HG02571 (cell line): Measurements from ENCODE around the gene ELOVL7.
"Not testable (repeated sequence)": the region's sequence is repeated elsewhere in the genome, so short reads cannot be mapped to it uniquely, and the experiment has no call there.

Experiments used
- ATAC-seq: cut with Tn5 transposase; IDR thresholded peaks from one replicate; pipeline ENCODE4 v1.9.1; 2021; ENCODE audit warnings: mild to moderate bottlenecking, moderate library complexity; ENCODE audit not compliant: unreplicated experiment

ELOVL7 gene

GRCh38 chr5:60830581-60831127 lies 13.4 kb downstream of the ELOVL7 start:
- ATAC-seq = no peak

GRCh38 chr5:60829490-60830266 lies 14.4 kb downstream of the ELOVL7 start:
- no peak for ATAC-seq

- ATAC-seq = no peak
Measured at GRCh38 chr5:60827201-60827600, 16.9 kb downstream of the ELOVL7 start.

- peak; percentile 64 for ATAC-seq
Measured at GRCh38 chr5:60826653-60827052, 17.4 kb downstream of the ELOVL7 start.

- ATAC-seq = no peak
Measured at GRCh38 chr5:60823574-60823973, 20.5 kb downstream of the ELOVL7 start.

- no peak for ATAC-seq
Measured at GRCh38 chr5:60822285-60822556, 21.8 kb downstream of the ELOVL7 start.

- ATAC-seq = no peak
Measured at GRCh38 chr5:60821488-60822284, 22.4 kb downstream of the ELOVL7 start.

GRCh38 chr5:60820593-60821487 lies 23.2 kb downstream of the ELOVL7 start:
- ATAC-seq = no peak

- ATAC-seq = not testable (repeated sequence)
Measured at GRCh38 chr5:60816138-60816537, 27.9 kb downstream of the ELOVL7 start.

- ATAC-seq = no peak
Measured at GRCh38 chr5:60814498-60814897, 29.6 kb downstream of the ELOVL7 start.

- ATAC-seq = no peak
Measured at GRCh38 chr5:60812426-60812825, 31.6 kb downstream of the ELOVL7 start.

- no peak for ATAC-seq
Measured at GRCh38 chr5:60811105-60811504, 33.0 kb downstream of the ELOVL7 start.

GRCh38 chr5:60810438-60811085 lies 33.5 kb downstream of the ELOVL7 start:
- no peak for ATAC-seq

GRCh38 chr5:60809891-60810425 lies 34.1 kb downstream of the ELOVL7 start:
- no peak for ATAC-seq

- no peak for ATAC-seq
Measured at GRCh38 chr5:60806591-60807243, 37.4 kb downstream of the ELOVL7 start.

- ATAC-seq = no peak
Measured at GRCh38 chr5:60805463-60805862, 38.6 kb downstream of the ELOVL7 start.

- no peak for ATAC-seq
Measured at GRCh38 chr5:60803712-60804111, 40.4 kb downstream of the ELOVL7 start.

GRCh38 chr5:60802986-60803385 lies 41.1 kb downstream of the ELOVL7 start:
- ATAC-seq = no peak

- no peak for ATAC-seq
Measured at GRCh38 chr5:60802226-60802625, 41.8 kb downstream of the ELOVL7 start.
